B cell (primary cell): ENCODE results near the gene TIMM8B. TPM values are rescaled to one million over a fixed set of nuclear protein-coding genes. Genes with fewer than 3 reads are reported as not detected.

Experiments
- ATAC-seq: fragments of 200-7000 bp; cut with Tn5 transposase; one replicate; pipeline ENCODE4 v1.10.0; 2021; ENCODE audit warnings: low read depth, mild to moderate bottlenecking, moderate number of reproducible peaks, moderate library complexity
- CTCF ChIA-PET: fragments of 350-600 bp; sonication (Branson Sonifier 250); formaldehyde crosslinking; loops from one replicate; lab custom pipeline; 2021; ENCODE audit warnings: antibody characterized with exemption, inconsistent platforms; lab: Charles Lee
- POLR2A ChIA-PET: fragments of 350-600 bp; sonication (Branson Sonifier 250); formaldehyde crosslinking; loops from one replicate; lab custom pipeline; 2021; ENCODE audit warnings: antibody characterized with exemption; lab: Charles Lee
- DNase-seq: peaks from one replicate; pipeline ENCODE4 v3.0.0; 2013
- H2AFZ ChIP-seq: 2 replicates; pipeline ENCODE4 v1.6.1; 2012; ENCODE audit warnings: mild to moderate bottlenecking, low read depth, low read length; ENCODE audit not compliant: insufficient read depth, poor library complexity, severe bottlenecking
- H3K27ac ChIP-seq, 2 donors: 1 replicate in 1 of 2; 2 replicates in 1 of 2; pipeline ENCODE4 v1.5.1; 2012 to 2013; ENCODE audit warnings: low read length in 2 of 2, mild to moderate bottlenecking in 2 of 2, moderate library complexity in 1 of 2
- H3K27me3 ChIP-seq, 4 experiments: fragments of 200-600 bp in 1 of 4; sonication (generic) in 1 of 4; replicated peaks in 1 of 4; 1 replicate in 2 of 4; 2 replicates in 2 of 4; pipeline versions ENCODE4 v1.6.1 to v1.7.0; 2013 to 2016; ENCODE audit warnings: low read length in 3 of 4, mild to moderate bottlenecking in 2 of 4, mixed read lengths in 1 of 4, moderate library complexity in 1 of 4; ENCODE audit not compliant: insufficient read depth in 4 of 4, control insufficient read depth in 3 of 4; ENCODE audit errors: control extremely low read depth in 1 of 4
- H3K36me3 ChIP-seq, 2 experiments: replicated peaks in 1 of 2; 1 replicate in 1 of 2; 2 replicates in 1 of 2; pipeline versions ENCODE4 v1.6.1 to v1.7.1; 2013; ENCODE audit warnings: low read length in 1 of 2; ENCODE audit not compliant: insufficient read depth in 2 of 2, control insufficient read depth in 1 of 2; ENCODE audit errors: control extremely low read depth in 1 of 2, extremely low read depth in 1 of 2
- H3K4me1 ChIP-seq, 2 donors: fragments of 200-600 bp in 1 of 2; sonication (generic) in 1 of 2; 1 replicate in 1 of 2; 2 replicates in 1 of 2; pipeline versions ENCODE4 v1.5.1 to v1.6.1; 2013 to 2017; ENCODE audit warnings: low read length in 2 of 2; ENCODE audit not compliant: control insufficient read depth in 2 of 2, insufficient read depth in 2 of 2
- H3K4me2 ChIP-seq: replicated peaks from 2 replicates; pipeline ENCODE3; 2012; ENCODE audit warnings: mild to moderate bottlenecking, low read depth, low read length; ENCODE audit not compliant: poor library complexity, severe bottlenecking
- H3K4me3 ChIP-seq, 5 experiments: fragments of 200-600 bp in 1 of 5; sonication (generic) in 1 of 5; 1 replicate in 3 of 5; 2 replicates in 2 of 5; pipeline versions ENCODE4 v1.5.1 to v1.7.0; 2011 to 2016; ENCODE audit warnings: low read length in 4 of 5, mild to moderate bottlenecking in 4 of 5, low read depth in 2 of 5, control low read depth in 1 of 5, moderate library complexity in 1 of 5; ENCODE audit not compliant: insufficient read depth in 1 of 5; ENCODE audit errors: control extremely low read depth in 1 of 5, extremely low read depth in 1 of 5
- H3K79me2 ChIP-seq: fragments of 200-600 bp; sonication (generic); one replicate; pipeline ENCODE4 v1.6.0; 2016; ENCODE audit warnings: low read length; ENCODE audit not compliant: control insufficient read depth, insufficient read depth
- H3K9ac ChIP-seq: fragments of 200-600 bp; sonication (generic); 2 replicates; pipeline ENCODE4 v1.6.1; 2017; ENCODE audit warnings: mild to moderate bottlenecking, low read length, moderate library complexity
- H3K9me3 ChIP-seq, 3 donors: one replicate each; pipeline versions ENCODE4 v1.6.1 to v1.7.1; 2013; ENCODE audit warnings: low read length in 2 of 3; ENCODE audit not compliant: control insufficient read depth in 2 of 3, insufficient read depth in 1 of 3; ENCODE audit errors: control extremely low read depth in 1 of 3
- H4K20me1 ChIP-seq: 2 replicates; pipeline ENCODE4 v1.6.0; 2012; ENCODE audit warnings: mild to moderate bottlenecking, low read length; ENCODE audit not compliant: insufficient read depth, control insufficient read depth, poor library complexity, severe bottlenecking
- H3K27ac Mint-ChIP-seq: one replicate; pipeline ENCODE4 v1.8.0; 2021; ENCODE audit warnings: mixed read lengths
- H3K27me3 Mint-ChIP-seq: one replicate; pipeline ENCODE4 v1.8.0; 2021; ENCODE audit warnings: mixed read lengths
- H3K4me1 Mint-ChIP-seq: one replicate; pipeline ENCODE4 v1.8.0; 2021; ENCODE audit warnings: mixed read lengths
- H3K4me3 Mint-ChIP-seq: one replicate; pipeline ENCODE4 v1.8.0; 2021; ENCODE audit warnings: mixed read lengths
- H3K9me3 Mint-ChIP-seq: one replicate; pipeline ENCODE4 v1.8.0; 2022; ENCODE audit warnings: mixed read lengths; ENCODE audit not compliant: insufficient read depth
- CTCF ChIP-seq: fragments of 200-600 bp; IDR thresholded peaks from one replicate; pipeline ENCODE4 v1.8.0; 2022; ENCODE audit warnings: antibody characterized with exemption, mild to moderate bottlenecking
- EZH2 ChIP-seq: IDR thresholded peaks from 2 replicates; pipeline ENCODE4 v1.6.1; 2012; ENCODE audit warnings: borderline replicate concordance, low read depth, mild to moderate bottlenecking, moderate library complexity, low read length; ENCODE audit not compliant: insufficient read depth, poor library complexity, severe bottlenecking
- WGBS: methylation state at CpG from one replicate; pipeline ENCODE4 v1.1.5; 2013; ENCODE audit warnings: missing lambda C conversion rate; ENCODE audit not compliant: insufficient coverage; 5-methylcytosine and 5-hydroxymethylcytosine counted together
- intact Hi-C: fragments of 100-400 bp; cut with micrococcal nuclease; formaldehyde crosslinking; loops from one replicate; pipeline ENCODE4 v1.10.0; 2022
- polyA plus RNA-seq: library from polyadenylated mRNA; depleted of rRNA; stranded (reverse); fragments of >200 nt; gene quantifications from 2 replicates; pipeline ENCODE4 v1.2.3, GENCODE V29; 2012
- total RNA-seq, 2 donors: library from RNA; stranded (reverse); fragments of 120-200 nt in 1 of 2; gene quantifications; 1 replicate in 1 of 2; 2 replicates in 1 of 2; pipeline versions ENCODE4 v1.2.3 to v1.2.4, GENCODE V29; 2013 to 2022

TIMM8B gene
- total and polyA plus RNA-seq, 2 donors (not counting 1 experiment from before 2014, with no cell fraction given): 12.0 to 25.5 TPM

GRCh38 chr11:112129656-112130055, 43.1 kb upstream of the TIMM8B start:
- no peak overlapping the region for H3K4me3 ChIP-seq
- TF ChIP-seq EZH2 (no peak), CTCF (no peak)
- Mint-ChIP-seq H3K4me3 (no peak overlapping the region), H3K9me3 (no peaks in the 10 kb centered on the region), H3K27ac (no peak overlapping the region), H3K4me1 (no peaks in the 10 kb centered on the region), H3K27me3 (no peaks in the 10 kb centered on the region)
- no peaks in the 10 kb centered on the region for H4K20me1 ChIP-seq
- no peak overlapping the region for H2AFZ ChIP-seq
- ATAC-seq: no peak
- H3K79me2 ChIP-seq: no peaks in the 10 kb centered on the region
- ChIA-PET POLR2A (no interaction called here), CTCF (no interaction called here)
- no peak overlapping the region for H3K4me2 ChIP-seq
- no peak overlapping the region for H3K9ac ChIP-seq
- intact Hi-C loops: no loop called here
- H3K9me3 ChIP-seq: no peaks in the 10 kb centered on the region
- 47% methylated on average over 5 of the region's 5 CpGs for WGBS
- H3K27ac ChIP-seq: no peak overlapping the region
- no peaks in the 10 kb centered on the region for H3K27me3 ChIP-seq
- no peaks in the 10 kb centered on the region for H3K36me3 ChIP-seq
- no peak for DNase-seq
- no peaks in the 10 kb centered on the region for H3K4me1 ChIP-seq

- no peaks in the 10 kb centered on the region for H3K27me3 ChIP-seq
- H3K27ac ChIP-seq: no peak overlapping the region
- CTCF ChIA-PET: no interaction called here
- WGBS: 87% methylated on average over 2 of the region's 3 CpGs
- H3K9ac ChIP-seq: no peak overlapping the region
- H3K4me2 ChIP-seq: no peak overlapping the region
- ATAC-seq (no peak), DNase-seq (no peak)
- intact Hi-C loops: no loop called here
- Mint-ChIP-seq H3K27ac (no peak overlapping the region), H3K9me3 (no peaks in the 10 kb centered on the region), H3K27me3 (no peaks in the 10 kb centered on the region), H3K4me3 (no peak overlapping the region), H3K4me1 (no peaks in the 10 kb centered on the region)
- H3K9me3 ChIP-seq: no peaks in the 10 kb centered on the region
- H3K36me3 ChIP-seq: no peaks in the 10 kb centered on the region
- H2AFZ ChIP-seq: no peak overlapping the region
- no peaks in the 10 kb centered on the region for H3K79me2 ChIP-seq
- H3K4me1 ChIP-seq: no peaks in the 10 kb centered on the region
- POLR2A ChIA-PET: no interaction called here
- no peak overlapping the region for H3K4me3 ChIP-seq
- TF ChIP-seq EZH2: no peak
- no peak for TF ChIP-seq CTCF
- no peaks in the 10 kb centered on the region for H4K20me1 ChIP-seq
Measured at GRCh38 chr11:112128483-112129121, 42.0 kb upstream of the TIMM8B start.
